Measurements from ENCODE around the gene CIITA.
A peak's percentile ranks its signal among the peaks of the same experiment; 100 is the strongest.

The CIITA gene

GRCh38 chr16:10929853-10930754 is 53.1 kb downstream of the CIITA start:
- peak overlapping the region in 1 of 2 experiments; percentile 14 for H3K27ac ChIP-seq (ENCODE audit: insufficient read depth in 1 of 2, low read depth in 1 of 2, low read length in 2 of 2, poor library complexity in 1 of 2, severe bottlenecking in 2 of 2)
- DNase-seq = peak; percentile 39 to 70 (median 61)
- ChIA-PET CTCF (interaction anchor here (1.0 to 2.9 kb wide), 5 partner anchors 8 to 52 kb away, joined by 3 to 9 read pairs (median 5); no protein-coding TSS in a partner anchor), POLR2A (no interaction called here)
- 28% methylated on average over 10 of the region's 15 CpGs for WGBS (ENCODE audit: insufficient coverage)
- H3K4me1 ChIP-seq (ENCODE audit: control extremely low read depth in 1 of 4, control insufficient read depth in 4 of 4, insufficient read depth in 4 of 4, low read length in 3 of 4) = peaks cover 0 to 33% (median 19%) of the 10 kb centered on the region in 4 experiments
- no peaks in the 10 kb centered on the region for H3K9me3 ChIP-seq (ENCODE audit: control extremely low read depth in 1 of 5, control insufficient read depth in 4 of 5, insufficient read depth in 2 of 5, low read depth in 1 of 5, low read length in 4 of 5)
- H3K27me3 ChIP-seq (replicated peaks in 2 of 5; ENCODE audit: control insufficient read depth in 4 of 5, insufficient read depth in 5 of 5, low read length in 4 of 5) = no peaks in the 10 kb centered on the region
- peaks cover 19 to 62% (median 41%) of the 10 kb centered on the region in 4 experiments for H3K36me3 ChIP-seq (ENCODE audit: control insufficient read depth in 4 of 4, insufficient read depth in 4 of 4, low read length in 3 of 4)
- peak overlapping the region in 1 of 7 experiments; percentile 54 for H3K4me3 ChIP-seq (ENCODE audit: control insufficient read depth in 1 of 7, extremely low read depth in 1 of 7, insufficient read depth in 4 of 7, low read depth in 2 of 7, low read length in 6 of 7)

GRCh38 chr16:10930755-10931093 is 53.7 kb downstream of the CIITA start:
- ChIA-PET POLR2A (no interaction called here), CTCF (interaction anchor here (1.0 to 2.9 kb wide), 4 partner anchors 8 to 53 kb away, joined by 3 to 9 read pairs (median 6); no protein-coding TSS in a partner anchor)
- H3K27me3 ChIP-seq (replicated peaks in 2 of 5; ENCODE audit: control insufficient read depth in 4 of 5, insufficient read depth in 5 of 5, low read length in 4 of 5) = no peaks in the 10 kb centered on the region
- WGBS (ENCODE audit: insufficient coverage) = 53% methylated on average over 2 of the region's 2 CpGs
- H3K4me3 ChIP-seq (ENCODE audit: control insufficient read depth in 1 of 7, extremely low read depth in 1 of 7, insufficient read depth in 4 of 7, low read depth in 2 of 7, low read length in 6 of 7) = no peak overlapping the region
- no peaks in the 10 kb centered on the region for H3K9me3 ChIP-seq (ENCODE audit: control extremely low read depth in 1 of 5, control insufficient read depth in 4 of 5, insufficient read depth in 2 of 5, low read depth in 1 of 5, low read length in 4 of 5)
- peaks cover 21 to 56% (median 37%) of the 10 kb centered on the region in 4 experiments for H3K36me3 ChIP-seq (ENCODE audit: control insufficient read depth in 4 of 4, insufficient read depth in 4 of 4, low read length in 3 of 4)
- DNase-seq = peak in 1 of 3 donors; percentile 35
- H3K27ac ChIP-seq (ENCODE audit: insufficient read depth in 1 of 2, low read depth in 1 of 2, low read length in 2 of 2, poor library complexity in 1 of 2, severe bottlenecking in 2 of 2) = no peak overlapping the region
- H3K4me1 ChIP-seq (ENCODE audit: control extremely low read depth in 1 of 4, control insufficient read depth in 4 of 4, insufficient read depth in 4 of 4, low read length in 3 of 4) = peaks cover 0 to 37% (median 19%) of the 10 kb centered on the region in 4 experiments

- peaks cover 0 to 37% (median 20%) of the 10 kb centered on the region in 4 experiments for H3K4me1 ChIP-seq (ENCODE audit: control extremely low read depth in 1 of 4, control insufficient read depth in 4 of 4, insufficient read depth in 4 of 4, low read length in 3 of 4)
- POLR2A ChIA-PET = no interaction called here
- 32% methylated on average over 7 of the region's 7 CpGs for WGBS (ENCODE audit: insufficient coverage)
Measured at GRCh38 chr16:10931134-10931533, 54.1 kb downstream of the CIITA start.

GRCh38 chr16:10931977-10932632 is 55.1 kb downstream of the CIITA start:
- peaks cover 14 to 46% (median 28%) of the 10 kb centered on the region in 4 experiments for H3K36me3 ChIP-seq (ENCODE audit: control insufficient read depth in 4 of 4, insufficient read depth in 4 of 4, low read length in 3 of 4)
- no peak overlapping the region for H3K27ac ChIP-seq (ENCODE audit: insufficient read depth in 1 of 2, low read depth in 1 of 2, low read length in 2 of 2, poor library complexity in 1 of 2, severe bottlenecking in 2 of 2)
- POLR2A ChIA-PET = no interaction called here
- no peak for DNase-seq
- WGBS (ENCODE audit: insufficient coverage) = 99% methylated on average over 9 of the region's 11 CpGs
- H3K4me1 ChIP-seq (ENCODE audit: control extremely low read depth in 1 of 4, control insufficient read depth in 4 of 4, insufficient read depth in 4 of 4, low read length in 3 of 4) = peaks cover 0 to 46% (median 30%) of the 10 kb centered on the region in 4 experiments
- CTCF ChIA-PET = interaction anchor here (1.1 to 2.9 kb wide), 4 partner anchors 10 to 22 kb away, joined by 3 to 9 read pairs (median 6); partner anchors contain the start of gene DEXI
- H3K27me3 ChIP-seq (replicated peaks in 2 of 5; ENCODE audit: control insufficient read depth in 4 of 5, insufficient read depth in 5 of 5, low read length in 4 of 5) = no peaks in the 10 kb centered on the region
- H3K9me3 ChIP-seq (ENCODE audit: control extremely low read depth in 1 of 5, control insufficient read depth in 4 of 5, insufficient read depth in 2 of 5, low read depth in 1 of 5, low read length in 4 of 5) = no peaks in the 10 kb centered on the region
- no peak overlapping the region for H3K4me3 ChIP-seq (ENCODE audit: control insufficient read depth in 1 of 7, extremely low read depth in 1 of 7, insufficient read depth in 4 of 7, low read depth in 2 of 7, low read length in 6 of 7)

More at GRCh38 chr16:10931134-10931533, 54.1 kb downstream of the CIITA start:
- no peak overlapping the region for H3K27ac ChIP-seq (ENCODE audit: insufficient read depth in 1 of 2, low read depth in 1 of 2, low read length in 2 of 2, poor library complexity in 1 of 2, severe bottlenecking in 2 of 2)
- no peaks in the 10 kb centered on the region for H3K27me3 ChIP-seq (replicated peaks in 2 of 5; ENCODE audit: control insufficient read depth in 4 of 5, insufficient read depth in 5 of 5, low read length in 4 of 5)
- no peak for DNase-seq
- no peak overlapping the region for H3K4me3 ChIP-seq (ENCODE audit: control insufficient read depth in 1 of 7, extremely low read depth in 1 of 7, insufficient read depth in 4 of 7, low read depth in 2 of 7, low read length in 6 of 7)
- CTCF ChIA-PET = interaction anchor here (1.0 to 2.9 kb wide), 4 partner anchors 8 to 53 kb away, joined by 3 to 9 read pairs (median 6); no protein-coding TSS in a partner anchor
- no peaks in the 10 kb centered on the region for H3K9me3 ChIP-seq (ENCODE audit: control extremely low read depth in 1 of 5, control insufficient read depth in 4 of 5, insufficient read depth in 2 of 5, low read depth in 1 of 5, low read length in 4 of 5)
- peaks cover 17 to 52% (median 34%) of the 10 kb centered on the region in 4 experiments for H3K36me3 ChIP-seq (ENCODE audit: control insufficient read depth in 4 of 4, insufficient read depth in 4 of 4, low read length in 3 of 4)

GRCh38 chr16:10932959-10933710 is 56.1 kb downstream of the CIITA start:
- WGBS (ENCODE audit: insufficient coverage) = 94% methylated on average over 10 of the region's 11 CpGs
- ChIA-PET CTCF (interaction anchor here (0.7 to 2.9 kb wide), 6 partner anchors 9 to 23 kb away, joined by 3 to 9 read pairs (median 4); partner anchors contain the start of gene DEXI), POLR2A (no interaction called here)

GRCh38 chr16:10933865-10934264 is 56.9 kb downstream of the CIITA start:
- H3K27me3 ChIP-seq (replicated peaks in 2 of 5; ENCODE audit: control insufficient read depth in 4 of 5, insufficient read depth in 5 of 5, low read length in 4 of 5) = no peaks in the 10 kb centered on the region
- no peak for DNase-seq
- WGBS (ENCODE audit: insufficient coverage) = 99% methylated on average over 8 of the region's 8 CpGs
- CTCF ChIA-PET = interaction anchor here (0.7 to 1.5 kb wide), 2 partner anchors 10 to 15 kb away, joined by 3 to 5 read pairs; no protein-coding TSS in a partner anchor
- POLR2A ChIA-PET = no interaction called here
- H3K4me1 ChIP-seq (ENCODE audit: control extremely low read depth in 1 of 4, control insufficient read depth in 4 of 4, insufficient read depth in 4 of 4, low read length in 3 of 4) = peaks cover 3 to 64% (median 47%) of the 10 kb centered on the region in 4 experiments
- H3K4me3 ChIP-seq (ENCODE audit: control insufficient read depth in 1 of 7, extremely low read depth in 1 of 7, insufficient read depth in 4 of 7, low read depth in 2 of 7, low read length in 6 of 7) = no peak overlapping the region
- H3K9me3 ChIP-seq (ENCODE audit: control extremely low read depth in 1 of 5, control insufficient read depth in 4 of 5, insufficient read depth in 2 of 5, low read depth in 1 of 5, low read length in 4 of 5) = no peaks in the 10 kb centered on the region
- no peak overlapping the region for H3K27ac ChIP-seq (ENCODE audit: insufficient read depth in 1 of 2, low read depth in 1 of 2, low read length in 2 of 2, poor library complexity in 1 of 2, severe bottlenecking in 2 of 2)
- peaks cover 9 to 39% (median 18%) of the 10 kb centered on the region in 4 experiments for H3K36me3 ChIP-seq (ENCODE audit: control insufficient read depth in 4 of 4, insufficient read depth in 4 of 4, low read length in 3 of 4)

More at GRCh38 chr16:10932959-10933710, 56.1 kb downstream of the CIITA start:
- Histone ChIP-seq H3K4me3 (ENCODE audit: control insufficient read depth in 1 of 7, extremely low read depth in 1 of 7, insufficient read depth in 4 of 7, low read depth in 2 of 7, low read length in 6 of 7) (no peak overlapping the region), H3K27ac (ENCODE audit: insufficient read depth in 1 of 2, low read depth in 1 of 2, low read length in 2 of 2, poor library complexity in 1 of 2, severe bottlenecking in 2 of 2) (no peak overlapping the region), H3K4me1 (ENCODE audit: control extremely low read depth in 1 of 4, control insufficient read depth in 4 of 4, insufficient read depth in 4 of 4, low read length in 3 of 4) (peaks cover 0 to 57% (median 40%) of the 10 kb centered on the region in 4 experiments), H3K36me3 (ENCODE audit: control insufficient read depth in 4 of 4, insufficient read depth in 4 of 4, low read length in 3 of 4) (peaks cover 10 to 39% (median 21%) of the 10 kb centered on the region in 4 experiments), H3K9me3 (ENCODE audit: control extremely low read depth in 1 of 5, control insufficient read depth in 4 of 5, insufficient read depth in 2 of 5, low read depth in 1 of 5, low read length in 4 of 5) (no peaks in the 10 kb centered on the region), H3K27me3 (replicated peaks in 2 of 5; ENCODE audit: control insufficient read depth in 4 of 5, insufficient read depth in 5 of 5, low read length in 4 of 5) (no peaks in the 10 kb centered on the region)
- no peak for DNase-seq
